Measurements from ENCODE around the gene NDUFV3. TPM values are rescaled to one million over a fixed set of nuclear protein-coding genes. Genes with fewer than 3 reads are reported as not detected.

Gene NDUFV3
- total RNA-seq, 2 experiments from 2014 or later, result 23.1 to 29.4 TPM

- ChIA-PET POLR2A (no interaction called here), CTCF (ENCODE audit: unreplicated experiment) (no interaction called here)
- Histone ChIP-seq H3K4me3 (ENCODE audit: low read depth, low read length, poor library complexity, severe bottlenecking) (no peak overlapping the region), H3K27ac (ENCODE audit: low read depth, low read length, poor library complexity, severe bottlenecking) (no peak overlapping the region), H3K4me2 (ENCODE audit: low read length) (no peak overlapping the region), H4K20me1 (ENCODE audit: insufficient read depth, low read length) (no peaks in the 10 kb centered on the region), H3K9me2 (ENCODE audit: insufficient read depth, low read length) (no peaks in the 10 kb centered on the region), H2AFZ (ENCODE audit: low read length) (no peak overlapping the region), H3K9me3 (ENCODE audit: low read length) (no peaks in the 10 kb centered on the region), H3K4me1 (ENCODE audit: insufficient read depth, low read length, poor library complexity, severe bottlenecking) (no peaks in the 10 kb centered on the region), H3K36me3 (ENCODE audit: insufficient read depth, low read length) (no peaks in the 10 kb centered on the region), H3K79me2 (ENCODE audit: insufficient read depth, low read depth, low read length) (no peaks in the 10 kb centered on the region)
- no TSS peak for BruUV-seq (replicated peaks)
- intact Hi-C loops (cut with micrococcal nuclease; ENCODE audit: unreplicated experiment), result loop anchor here (10.0 kb wide), 1 partner anchor 55 kb away; no protein-coding TSS in a partner anchor
- no peak for DNase-seq (ENCODE audit: low spot score)
- TF ChIP-seq EZH2phosphoT487 (IDR thresholded peaks at IDR 0.05; ENCODE audit: borderline replicate concordance, low read depth, low read length) (no peak), CTCF (conservative IDR thresholded peaks at IDR 0.05; ENCODE audit: low read length) (no peak)
Observed at GRCh38 chr21:42959728-42960127, 66.6 kb downstream of the NDUFV3 start.

DNA sequence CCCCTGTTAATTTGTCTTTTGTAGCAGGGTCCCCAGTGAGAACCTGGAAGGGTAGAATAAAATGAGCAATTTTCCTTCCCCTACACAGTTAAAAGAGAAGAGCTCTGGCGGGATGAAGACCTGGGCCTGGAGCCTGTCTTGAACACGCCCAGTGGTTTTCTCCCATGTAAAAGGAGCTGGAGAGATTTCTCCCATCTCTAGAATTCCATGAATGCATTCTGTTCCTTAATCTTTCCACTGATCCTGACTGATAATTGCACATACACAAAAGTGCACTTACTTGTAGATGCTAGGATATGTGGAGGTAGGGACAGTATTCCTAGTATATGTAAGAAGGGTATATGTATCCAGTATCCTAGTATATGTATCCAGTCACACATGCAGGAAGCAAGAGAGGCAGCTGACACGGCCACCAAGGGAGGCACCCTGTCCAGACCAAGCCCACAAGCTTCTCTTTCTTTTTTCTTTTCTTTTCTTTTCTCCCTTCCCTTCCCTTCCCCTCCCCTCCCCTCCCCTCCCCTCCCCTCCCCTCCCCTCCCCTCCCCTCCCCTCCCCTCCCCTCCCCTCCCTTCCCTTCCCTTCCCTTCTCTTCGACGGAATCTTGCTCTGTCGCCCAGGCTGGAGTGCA is 69.4 kb downstream of the NDUFV3 start:
- Histone ChIP-seq H3K4me1 (ENCODE audit: insufficient read depth, low read length, poor library complexity, severe bottlenecking) (no peaks in the 10 kb centered on the region), H3K79me2 (ENCODE audit: insufficient read depth, low read depth, low read length) (no peaks in the 10 kb centered on the region), H3K4me3 (ENCODE audit: low read depth, low read length, poor library complexity, severe bottlenecking) (no peak overlapping the region), H3K9me2 (ENCODE audit: insufficient read depth, low read length) (no peaks in the 10 kb centered on the region), H4K20me1 (ENCODE audit: insufficient read depth, low read length) (no peaks in the 10 kb centered on the region), H3K36me3 (ENCODE audit: insufficient read depth, low read length) (no peaks in the 10 kb centered on the region), H3K4me2 (ENCODE audit: low read length) (no peak overlapping the region), H3K27ac (ENCODE audit: low read depth, low read length, poor library complexity, severe bottlenecking) (no peak overlapping the region), H2AFZ (ENCODE audit: low read length) (no peak overlapping the region), H3K9me3 (ENCODE audit: low read length) (no peaks in the 10 kb centered on the region)
- CTCF ChIA-PET (ENCODE audit: unreplicated experiment), result no interaction called here
- DNase-seq (ENCODE audit: low spot score), result no peak
- intact Hi-C loops (cut with micrococcal nuclease; ENCODE audit: unreplicated experiment), result no loop called here
- no peak for TF ChIP-seq CTCF (conservative IDR thresholded peaks at IDR 0.05; ENCODE audit: low read length)
- no peak for TF ChIP-seq EZH2phosphoT487 (IDR thresholded peaks at IDR 0.05; ENCODE audit: borderline replicate concordance, low read depth, low read length)
- BruUV-seq (replicated peaks), result no TSS peak
- POLR2A ChIA-PET, result interaction anchor here (0.6 kb wide), 2 partner anchors 27 to 828 kb away, joined by 3 read pairs; no protein-coding TSS in a partner anchor

Small RNAs within 50 kb of the gene (microRNA-seq; reads per million reads assigned to microRNA genes)
- gene MIR5692B (ENCODE audit: borderline replicate concordance), result not detected

Small RNAs within 50 kb of the gene (small RNA-seq; reads per million reads assigned to genes)
- not detected for gene MIR5692B

Other genes with a start within 250 kb of the NDUFV3 start
- gene PDE9A, start 239.7 kb upstream of the NDUFV3 start, total RNA-seq (2014; rRNA removed; shearing (Covaris generic)), result 8.0 and 11.4 TPM in 2 replicates
- 20.3 and 22.4 TPM in 2 replicates for gene PDE9A, start 239.7 kb upstream of the NDUFV3 start, total RNA-seq (2022)
- gene WDR4, start 13.8 kb upstream of the NDUFV3 start, total RNA-seq (2014; rRNA removed; shearing (Covaris generic)), result 38.1 and 45.7 TPM in 2 replicates
- 62.2 and 73.8 TPM in 2 replicates for gene WDR4, start 13.8 kb upstream of the NDUFV3 start, total RNA-seq (2022)
- gene ERVH48-1, start 32.3 kb downstream of the NDUFV3 start, total RNA-seq (2014; rRNA removed; shearing (Covaris generic)), result 0.09 TPM in 1 of 2 replicates, not detected in the other
- gene ERVH48-1, start 32.3 kb downstream of the NDUFV3 start, total RNA-seq (2022), result not detected in 2 replicates
- 23.7 and 25.5 TPM in 2 replicates for gene PKNOX1, start 81.3 kb downstream of the NDUFV3 start, total RNA-seq (2014; rRNA removed; shearing (Covaris generic))
- gene PKNOX1, start 81.3 kb downstream of the NDUFV3 start, total RNA-seq (2022), result 23.4 and 32.9 TPM in 2 replicates
- 222 and 263 TPM in 2 replicates for gene CBS, start 182.5 kb downstream of the NDUFV3 start, total RNA-seq (2014; rRNA removed; shearing (Covaris generic))
- 435 and 436 TPM in 2 replicates for gene CBS, start 182.5 kb downstream of the NDUFV3 start, total RNA-seq (2022)
- 75.0 and 75.1 TPM in 2 replicates for gene U2AF1, start 214.3 kb downstream of the NDUFV3 start, total RNA-seq (2014; rRNA removed; shearing (Covaris generic))
- gene U2AF1, start 214.3 kb downstream of the NDUFV3 start, total RNA-seq (2022), result 60.8 and 96.6 TPM in 2 replicates